Thoracic aorta (tissue), 2 donors: ENCODE results near the gene P2RX1. TPM values are rescaled to one million over a fixed set of nuclear protein-coding genes. Genes with fewer than 3 reads are reported as not detected.

Source experiments
- ATAC-seq: fragments of 150-250 bp; one replicate; pipeline ENCODE4 v1.8.0; 2017; ENCODE audit warnings: low read depth; ENCODE audit not compliant: insufficient number of reproducible peaks, low FRiP score
- DNase-seq: peaks from one replicate; pipeline ENCODE4 v3.0.0-alpha.2; 2020; ENCODE audit warnings: low spot score
- H3K27ac ChIP-seq, 2 donors: fragments of 200-600 bp; sonication (generic); 1 replicate in 1 of 2; 2 replicates in 1 of 2; pipeline ENCODE4 v1.5.1; 2016; ENCODE audit warnings: mild to moderate bottlenecking in 2 of 2, moderate library complexity in 2 of 2
- H3K27me3 ChIP-seq: fragments of 200-600 bp; sonication (generic); replicated peaks from 2 replicates; pipeline ENCODE4 v1.6.0; 2016; ENCODE audit warnings: mild to moderate bottlenecking; ENCODE audit not compliant: insufficient read depth
- H3K36me3 ChIP-seq: fragments of 200-600 bp; sonication (generic); one replicate; pipeline ENCODE4 v1.5.1; 2016
- H3K4me1 ChIP-seq, 2 donors: fragments of 200-600 bp; sonication (generic); 1 replicate in 1 of 2; 2 replicates in 1 of 2; pipeline versions ENCODE4 v1.5.1 to v1.6.0; 2016; ENCODE audit warnings: low read depth in 2 of 2, mild to moderate bottlenecking in 1 of 2; ENCODE audit not compliant: control insufficient read depth in 1 of 2
- H3K4me3 ChIP-seq: fragments of 200-600 bp; sonication (generic); 2 replicates; pipeline ENCODE4 v1.5.1; 2016; ENCODE audit warnings: mild to moderate bottlenecking
- H3K9me3 ChIP-seq: fragments of 200-600 bp; sonication (generic); 2 replicates; pipeline ENCODE4 v1.5.1; 2016
- CTCF ChIP-seq: fragments of 200-600 bp; sonication (generic); IDR thresholded peaks from one replicate; pipeline ENCODE4 v1.5.1; 2019; ENCODE audit warnings: antibody characterized with exemption
- total RNA-seq, 2 donors: library from RNA; depleted of rRNA; stranded (reverse); fragments of >200 nt; gene quantifications; one replicate each; pipeline versions ENCODE4 v1.1.0 to v1.2.3, GENCODE V29; 2016

The P2RX1 gene
- total RNA-seq, 2 donors from 2014 or later = 0.63 to 7.3 TPM

DNA sequence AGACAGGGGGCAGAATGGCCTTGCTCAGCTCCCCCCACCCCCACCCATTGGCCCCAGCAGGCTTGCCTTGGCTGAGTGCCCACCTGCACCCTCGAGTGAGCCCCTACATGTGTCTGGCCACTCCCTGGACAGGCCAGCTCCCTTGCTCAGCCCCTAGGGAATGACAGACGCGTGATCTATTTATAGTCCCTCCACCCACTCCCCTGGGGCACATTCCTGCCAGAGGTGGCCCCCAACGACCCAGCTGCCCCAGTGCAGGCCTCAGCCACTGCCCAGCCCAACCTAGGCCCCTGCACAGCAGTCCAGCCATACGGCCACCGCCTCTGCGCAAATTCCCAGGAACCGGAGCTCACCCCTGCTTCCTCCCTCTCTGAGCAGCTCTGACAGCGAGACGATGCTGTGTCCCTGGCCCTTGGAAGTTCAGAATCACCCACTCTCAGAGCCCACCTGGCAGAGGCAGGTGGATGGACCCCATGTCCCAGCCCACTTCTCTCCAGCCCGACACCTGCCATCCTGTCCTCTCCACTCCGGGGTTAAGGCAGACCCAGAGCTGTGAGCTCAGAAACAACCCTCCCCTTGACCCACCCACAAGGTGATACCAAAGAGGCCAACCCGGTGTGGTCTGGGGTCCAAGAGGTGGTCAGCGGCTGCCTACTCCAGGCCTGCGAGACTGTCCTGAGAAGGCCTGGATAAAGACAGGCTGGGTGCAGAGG, 11.5 kb upstream of the P2RX1 start:
- Histone ChIP-seq H3K27ac (no peak overlapping the region), H3K27me3 (no peaks in the 10 kb centered on the region), H3K9me3 (no peaks in the 10 kb centered on the region), H3K4me3 (no peak overlapping the region), H3K36me3 (peaks cover 3% of the 10 kb centered on the region), H3K4me1 (peaks cover 0 to 18% of the 10 kb centered on the region in 2 donors)
- ATAC-seq = no peak
- no peak for TF ChIP-seq CTCF
- DNase-seq = no peak

DNA sequence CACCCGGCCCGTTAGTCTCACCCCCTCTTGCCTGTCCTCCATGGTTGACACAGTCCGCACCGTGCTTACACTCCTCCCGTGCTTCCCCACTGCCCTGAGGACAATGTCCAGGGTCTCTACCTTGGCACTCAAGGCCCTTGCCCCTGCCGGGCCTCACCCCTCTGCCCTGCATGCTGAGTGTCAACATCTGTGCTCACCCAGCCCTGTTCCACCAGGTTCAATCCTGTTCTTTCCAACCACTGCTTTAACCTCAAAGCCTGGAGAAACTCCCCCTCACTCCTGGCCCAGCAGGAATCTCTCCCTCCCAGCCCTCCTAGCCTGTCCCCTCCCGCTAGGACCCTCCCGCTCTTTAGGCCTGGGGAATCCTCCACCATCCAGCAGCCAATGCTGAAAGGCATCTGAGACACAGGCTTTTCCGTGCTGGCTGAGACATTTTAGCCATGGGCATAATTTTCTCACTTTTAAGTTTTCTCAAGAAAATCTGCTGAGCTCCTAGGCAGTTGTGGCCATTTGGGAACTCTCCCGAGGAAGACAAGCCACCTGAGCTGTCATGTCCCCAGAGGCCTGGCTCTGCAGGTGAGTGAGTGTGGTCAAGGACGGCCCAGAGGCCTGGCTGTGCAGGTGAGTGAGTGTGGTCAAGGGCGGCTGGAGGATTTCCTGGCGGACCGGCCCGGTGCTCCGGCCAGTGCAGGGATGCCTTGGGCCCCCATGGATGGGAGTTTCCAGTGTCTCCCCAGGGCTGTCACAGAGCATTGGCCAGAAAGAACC, 10.8 kb upstream of the P2RX1 start:
- no peak for TF ChIP-seq CTCF

DNA sequence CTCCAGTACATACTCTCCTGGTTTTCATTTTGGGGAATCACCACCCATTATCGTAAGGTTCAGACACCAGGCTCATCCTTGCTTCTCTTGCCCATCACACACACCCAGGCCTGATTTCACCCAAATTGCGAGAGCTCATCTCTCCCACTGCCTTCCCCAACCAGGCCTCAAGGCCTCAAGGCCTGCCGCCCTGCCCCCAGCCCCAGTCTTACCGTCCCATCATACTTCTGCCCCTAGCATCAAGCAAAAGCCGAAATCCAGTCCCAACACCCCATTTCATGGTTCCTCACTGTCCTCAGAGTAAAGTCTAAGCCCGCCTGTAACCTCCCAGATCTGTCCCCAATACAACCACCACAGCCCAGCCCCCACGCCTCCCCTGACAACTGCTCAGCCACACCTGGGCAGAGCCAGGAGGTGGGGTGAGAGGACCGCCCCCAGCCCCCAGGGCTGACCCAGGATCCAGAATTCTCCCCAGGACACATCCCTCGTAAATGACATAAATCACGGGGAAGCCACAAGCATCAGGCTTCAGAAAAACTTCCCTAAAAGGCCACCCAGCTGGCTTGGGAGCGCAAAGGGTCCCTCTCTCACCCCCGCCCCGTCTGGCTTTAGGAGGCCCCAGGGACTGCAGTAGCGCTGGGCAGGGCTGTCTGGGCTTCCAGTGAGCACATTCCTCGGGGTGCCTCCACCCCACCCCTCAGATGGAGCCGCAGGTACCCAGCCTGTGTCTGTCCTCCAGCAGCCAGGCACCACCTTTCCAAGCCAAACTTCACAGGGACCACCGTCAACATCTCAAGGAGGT, 9.6 kb upstream of the P2RX1 start:
- Histone ChIP-seq H3K4me1 (peaks cover 3 to 33% of the 10 kb centered on the region in 2 donors), H3K4me3 (no peak overlapping the region), H3K36me3 (peaks cover 3% of the 10 kb centered on the region), H3K9me3 (no peaks in the 10 kb centered on the region), H3K27me3 (no peaks in the 10 kb centered on the region), H3K27ac (no peak overlapping the region)
- TF ChIP-seq CTCF = no peak
- ATAC-seq (no peak), DNase-seq (no peak)

More for the DNA sequence above, 10.8 kb upstream of the P2RX1 start:
- Histone ChIP-seq H3K4me3 (no peak overlapping the region), H3K4me1 (peaks cover 0 to 21% of the 10 kb centered on the region in 2 donors), H3K36me3 (peaks cover 3% of the 10 kb centered on the region), H3K27me3 (no peaks in the 10 kb centered on the region), H3K9me3 (no peaks in the 10 kb centered on the region), H3K27ac (no peak overlapping the region)
- ATAC-seq (no peak), DNase-seq (no peak)

GRCh38 chr17:3924512-3925350, 8.5 kb upstream of the P2RX1 start:
- H3K27ac ChIP-seq = no peak overlapping the region
- no peak for ATAC-seq
- DNase-seq = no peak

More at GRCh38 chr17:3924512-3925350, 8.5 kb upstream of the P2RX1 start:
- no peaks in the 10 kb centered on the region for H3K9me3 ChIP-seq
- peaks cover 3 to 38% of the 10 kb centered on the region in 2 donors for H3K4me1 ChIP-seq
- no peak overlapping the region for H3K4me3 ChIP-seq
- no peak for TF ChIP-seq CTCF
- H3K27me3 ChIP-seq = no peaks in the 10 kb centered on the region
- no peaks in the 10 kb centered on the region for H3K36me3 ChIP-seq
